ENCODE measurements around the gene APOBEC2. TPM values are rescaled to one million over a fixed set of nuclear protein-coding genes. Genes with fewer than 3 reads are reported as not detected.
"Not testable (repeated sequence)": the region's sequence is repeated elsewhere in the genome, so short reads cannot be mapped to it uniquely, and the experiment has no call there.

APOBEC2 gene
- not detected in 2 replicates for total RNA-seq

GRCh38 chr6:41053041-41053440 is at the start of gene APOBEC2:
TSS of gene APOBEC2 (plus strand) at chr6:41053202. CDS start at chr6:41053348, 146 bp downstream.
- no peak for DNase-seq (ENCODE audit: low read depth, low spot score)

- DNase-seq (ENCODE audit: low read depth, low spot score), result not testable (repeated sequence)
Measured at GRCh38 chr6:41006217-41006616, 46.8 kb upstream of the APOBEC2 start.

GRCh38 chr6:41006980-41007379 is 46.0 kb upstream of the APOBEC2 start:
- not testable (repeated sequence) for DNase-seq (ENCODE audit: low read depth, low spot score)

GRCh38 chr6:41008011-41008410 is 45.0 kb upstream of the APOBEC2 start:
- DNase-seq (ENCODE audit: low read depth, low spot score), result no peak

GRCh38 chr6:41009669-41010068 is 43.3 kb upstream of the APOBEC2 start:
- no peak for DNase-seq (ENCODE audit: low read depth, low spot score)

- DNase-seq (ENCODE audit: low read depth, low spot score), result no peak
Measured at GRCh38 chr6:41011673-41012072, 41.3 kb upstream of the APOBEC2 start.

GRCh38 chr6:41013466-41014153 is 39.4 kb upstream of the APOBEC2 start:
- DNase-seq (ENCODE audit: low read depth, low spot score), result no peak

GRCh38 chr6:41014780-41015179 is 38.2 kb upstream of the APOBEC2 start:
- no peak for DNase-seq (ENCODE audit: low read depth, low spot score)

- DNase-seq (ENCODE audit: low read depth, low spot score), result not testable (repeated sequence)
Measured at GRCh38 chr6:41015860-41016259, 37.1 kb upstream of the APOBEC2 start.

GRCh38 chr6:41017663-41018062 is 35.3 kb upstream of the APOBEC2 start:
- DNase-seq (ENCODE audit: low read depth, low spot score), result no peak

- DNase-seq (ENCODE audit: low read depth, low spot score), result no peak
Measured at GRCh38 chr6:41021832-41022231, 31.2 kb upstream of the APOBEC2 start.

- DNase-seq (ENCODE audit: low read depth, low spot score), result no peak
Measured at GRCh38 chr6:41022294-41022693, 30.7 kb upstream of the APOBEC2 start.

- no peak for DNase-seq (ENCODE audit: low read depth, low spot score)
Measured at GRCh38 chr6:41023114-41023513, 29.9 kb upstream of the APOBEC2 start.

GRCh38 chr6:41025966-41026530 is 27.0 kb upstream of the APOBEC2 start:
- DNase-seq (ENCODE audit: low read depth, low spot score), result no peak

GRCh38 chr6:41027241-41027640 is 25.8 kb upstream of the APOBEC2 start:
- no peak for DNase-seq (ENCODE audit: low read depth, low spot score)

GRCh38 chr6:41027799-41028560 is 25.0 kb upstream of the APOBEC2 start:
- peak; percentile 32 for DNase-seq (ENCODE audit: low read depth, low spot score)

- no peak for DNase-seq (ENCODE audit: low read depth, low spot score)
Measured at GRCh38 chr6:41028561-41029412, 24.2 kb upstream of the APOBEC2 start.

GRCh38 chr6:41032830-41033229 is 20.2 kb upstream of the APOBEC2 start:
- no peak for DNase-seq (ENCODE audit: low read depth, low spot score)

- DNase-seq (ENCODE audit: low read depth, low spot score), result no peak
Measured at GRCh38 chr6:41033776-41034175, 19.2 kb upstream of the APOBEC2 start.

- DNase-seq (ENCODE audit: low read depth, low spot score), result no peak
Measured at GRCh38 chr6:41036186-41036585, 16.8 kb upstream of the APOBEC2 start.

GRCh38 chr6:41036601-41037000 is 16.4 kb upstream of the APOBEC2 start:
- no peak for DNase-seq (ENCODE audit: low read depth, low spot score)

All from pulmonary artery endothelial cell (primary cell).